Mesodermal cell (in vitro differentiated cells): ENCODE data around the gene DNAJC15.
A peak's percentile ranks its signal among the peaks of the same experiment; 100 is the strongest.
"Not testable (repeated sequence)": the region's sequence is repeated elsewhere in the genome, so short reads cannot be mapped to it uniquely, and the experiment has no call there.

Experiments used
- H3K27ac ChIP-seq: 2 replicates; pipeline ENCODE4 v1.7.0; 2013; ENCODE audit warnings: mild to moderate bottlenecking, low read depth, low read length, moderate library complexity; ENCODE audit not compliant: severe bottlenecking
- H3K36me3 ChIP-seq: 2 replicates; pipeline ENCODE4 v1.7.1; 2013; ENCODE audit warnings: mild to moderate bottlenecking, low read length, moderate library complexity; ENCODE audit not compliant: control insufficient read depth, insufficient read depth
- H3K4me1 ChIP-seq: one replicate; pipeline ENCODE4 v1.7.1; 2013; ENCODE audit warnings: mild to moderate bottlenecking, low read length; ENCODE audit not compliant: insufficient read depth, control insufficient read depth, poor library complexity, severe bottlenecking
- H3K4me3 ChIP-seq: 2 replicates; pipeline ENCODE4 v1.7.0; 2013; ENCODE audit warnings: low read length, control low read depth, mild to moderate bottlenecking; ENCODE audit not compliant: insufficient read depth, poor library complexity, severe bottlenecking; ENCODE audit errors: extremely low read depth
- H3K9me3 ChIP-seq: 2 replicates; pipeline ENCODE4 v1.7.1; 2013; ENCODE audit warnings: mild to moderate bottlenecking, low read length, moderate library complexity; ENCODE audit not compliant: control insufficient read depth
- WGBS, 2 experiments: methylation state at CpG; one replicate each; pipeline ENCODE4 v1.1.5; 2013; ENCODE audit warnings: missing lambda C conversion rate in 2 of 2; ENCODE audit not compliant: insufficient coverage in 2 of 2; 5-methylcytosine and 5-hydroxymethylcytosine counted together

Gene DNAJC15

GRCh38 chr13:43022934-43023288 lies 475 bp upstream of the DNAJC15 start:
- H3K4me1 ChIP-seq = peaks cover 13% of the 10 kb centered on the region
- peak overlapping the region; percentile 57 for H3K4me3 ChIP-seq
- H3K36me3 ChIP-seq = no peaks in the 10 kb centered on the region
- peak overlapping the region; percentile 81 for H3K27ac ChIP-seq
- 47 to 59% methylated on average over 4 to 9 of the region's 12 CpGs for WGBS, 2 experiments
- H3K9me3 ChIP-seq = peaks cover 3% of the 10 kb centered on the region

GRCh38 chr13:43026262-43026661 lies 2.9 kb downstream of the DNAJC15 start:
- no peak overlapping the region for H3K27ac ChIP-seq
- no peaks in the 10 kb centered on the region for H3K36me3 ChIP-seq

GRCh38 chr13:43030548-43030947 lies 7.2 kb downstream of the DNAJC15 start:
- Histone ChIP-seq H3K9me3 (peaks cover 4% of the 10 kb centered on the region), H3K27ac (no peak overlapping the region), H3K4me1 (no peaks in the 10 kb centered on the region), H3K36me3 (peaks cover 20% of the 10 kb centered on the region), H3K4me3 (no peak overlapping the region)
- WGBS, 2 experiments = 74 to 80% methylated on average over 2 of the region's 4 CpGs

More at GRCh38 chr13:43026262-43026661, 2.9 kb downstream of the DNAJC15 start:
- H3K4me1 ChIP-seq = no peaks in the 10 kb centered on the region
- peaks cover 3% of the 10 kb centered on the region for H3K9me3 ChIP-seq
- H3K4me3 ChIP-seq = no peak overlapping the region
- WGBS, 2 experiments = no CpG with 5 or more reads among the region's 2 CpGs

DNA sequence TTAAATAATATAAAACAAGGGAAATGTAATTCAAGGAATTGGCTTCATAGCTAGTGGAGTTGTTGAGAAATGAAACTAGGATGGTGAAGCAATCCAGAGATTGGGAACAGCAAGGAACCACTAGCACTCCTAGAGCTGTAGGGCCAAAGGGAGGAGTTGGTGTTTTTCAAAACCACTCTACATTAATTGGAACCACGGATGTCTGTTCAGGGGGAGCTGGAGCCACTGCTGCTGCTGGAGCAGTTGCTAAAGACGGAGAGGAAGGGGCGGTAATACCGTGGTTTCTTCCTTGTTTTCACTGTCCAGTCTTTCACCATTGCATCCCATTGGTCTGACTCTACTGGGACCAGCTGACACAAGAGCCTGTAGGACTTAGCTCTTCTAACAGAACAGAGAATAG lies 8.5 kb downstream of the DNAJC15 start:
- no peak overlapping the region for H3K27ac ChIP-seq
- H3K9me3 ChIP-seq = peaks cover 4% of the 10 kb centered on the region
- H3K4me3 ChIP-seq = no peak overlapping the region
- peaks cover 6% of the 10 kb centered on the region for H3K4me1 ChIP-seq
- peaks cover 26% of the 10 kb centered on the region for H3K36me3 ChIP-seq
- WGBS, 2 experiments = 88 to 93% methylated on average over 2 to 4 of the region's 4 CpGs

DNA sequence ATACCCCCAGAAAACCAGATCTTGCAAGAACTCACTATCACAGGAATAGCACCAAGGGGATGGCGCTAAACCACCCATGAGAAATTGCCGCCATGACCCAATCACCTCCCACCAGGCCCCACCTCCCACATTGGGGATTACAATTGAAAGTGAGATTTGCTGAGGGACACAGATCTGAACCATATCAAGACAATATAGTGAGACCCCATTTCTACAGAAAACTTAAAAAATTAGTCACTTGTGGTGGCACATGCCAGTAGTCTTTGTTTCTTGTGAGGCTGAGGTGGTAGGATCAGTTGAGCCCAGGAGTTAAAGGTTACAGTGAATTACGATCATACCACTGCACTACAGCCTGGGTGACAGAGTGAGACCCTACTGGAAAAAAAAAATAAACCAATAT lies 9.7 kb downstream of the DNAJC15 start:
- H3K9me3 ChIP-seq = peaks cover 4% of the 10 kb centered on the region
- no peak overlapping the region for H3K4me3 ChIP-seq
- H3K36me3 ChIP-seq = peaks cover 26% of the 10 kb centered on the region
- peaks cover 6% of the 10 kb centered on the region for H3K4me1 ChIP-seq
- no peak overlapping the region for H3K27ac ChIP-seq
- no CpG with 5 or more reads among the region's 3 CpGs for WGBS, 2 experiments

DNA sequence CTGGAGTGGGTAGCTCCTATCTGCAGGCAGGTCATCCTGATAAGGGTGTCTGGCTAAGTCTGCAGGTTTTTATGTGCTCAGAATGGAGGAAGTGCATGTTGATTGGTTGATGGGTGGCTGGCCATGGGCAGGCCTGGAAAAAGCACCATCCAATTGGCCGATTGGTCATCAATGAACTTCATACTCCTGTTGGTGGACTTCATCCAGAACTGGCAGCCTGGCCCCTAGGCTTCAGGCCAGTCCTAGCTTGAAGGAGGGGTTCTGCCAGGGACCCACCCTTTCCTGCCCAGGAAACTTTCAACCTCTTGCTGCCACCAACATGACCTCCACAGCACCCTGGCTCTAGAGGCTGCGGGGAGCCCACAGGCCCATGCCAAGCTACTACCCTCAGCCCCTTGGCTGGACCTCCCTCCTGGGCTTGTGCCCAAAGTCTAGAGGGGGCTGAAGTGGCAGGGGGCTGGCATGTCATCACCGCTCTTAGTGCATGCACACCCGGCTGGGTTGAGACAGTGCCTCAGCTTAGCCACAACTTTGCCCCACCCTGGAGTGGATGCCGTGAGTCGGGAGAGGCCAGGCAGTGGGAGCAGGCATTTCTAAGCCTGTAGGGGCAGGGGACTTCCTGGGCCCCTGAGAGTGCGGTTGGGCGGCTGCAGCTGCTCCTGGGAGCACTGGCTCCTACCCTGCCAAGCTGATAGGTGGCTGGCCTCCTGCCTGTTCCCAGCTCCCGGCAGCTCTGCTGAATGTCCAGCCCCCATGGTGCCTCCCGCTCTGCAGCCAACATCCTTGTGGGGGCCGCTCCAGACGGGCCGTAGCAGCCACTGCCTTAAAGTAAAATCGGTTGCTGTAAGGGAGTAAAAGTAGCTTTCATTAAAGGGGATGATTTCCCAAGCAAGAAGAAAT lies 13.2 kb downstream of the DNAJC15 start:
- Histone ChIP-seq H3K4me1 (peaks cover 6% of the 10 kb centered on the region), H3K27ac (no peak overlapping the region), H3K36me3 (peaks cover 29% of the 10 kb centered on the region), H3K4me3 (no peak overlapping the region), H3K9me3 (peaks cover 4% of the 10 kb centered on the region)
- 92 to 95% methylated on average over 9 to 13 of the region's 14 CpGs for WGBS, 2 experiments

DNA sequence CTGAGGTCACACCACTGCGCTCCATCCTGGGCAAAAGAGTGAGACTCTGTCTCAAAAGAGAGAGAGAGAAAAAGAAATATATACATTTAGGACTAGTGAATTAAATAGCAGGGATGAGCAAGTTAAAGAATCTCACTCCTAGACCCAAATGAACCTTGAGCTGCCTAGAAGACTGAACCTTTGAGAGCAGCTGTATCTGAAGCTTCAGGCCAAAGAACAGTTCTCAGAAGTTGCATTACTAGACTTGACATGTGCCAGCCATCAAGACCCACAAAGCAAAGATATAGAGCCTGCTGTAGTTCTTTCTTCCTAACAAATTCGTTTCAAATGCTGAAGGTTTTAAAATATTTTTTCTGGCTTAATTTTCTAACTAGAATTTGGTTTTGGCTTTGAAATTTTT lies 16.6 kb downstream of the DNAJC15 start:
- Histone ChIP-seq H3K36me3 (peaks cover 9% of the 10 kb centered on the region), H3K4me3 (no peak overlapping the region), H3K27ac (no peak overlapping the region), H3K9me3 (no peaks in the 10 kb centered on the region), H3K4me1 (peaks cover 13% of the 10 kb centered on the region)
- WGBS, 2 experiments = 100% methylated on average over 1 of the region's 2 CpGs; no CpG with 5 or more reads in 1 of the 2 experiments

GRCh38 chr13:43040581-43041368 lies 17.4 kb downstream of the DNAJC15 start:
- WGBS, 2 experiments = 87 to 90% methylated on average over 2 to 4 of the region's 13 CpGs
- H3K36me3 ChIP-seq, H3K9me3 ChIP-seq, H3K4me3 ChIP-seq, H3K27ac ChIP-seq: not testable (repeated sequence)
- peaks cover 13% of the 10 kb centered on the region for H3K4me1 ChIP-seq

GRCh38 chr13:43041369-43041921 lies 18.1 kb downstream of the DNAJC15 start:
- Histone ChIP-seq H3K4me3 (no peak overlapping the region), H3K36me3 (peaks cover 3% of the 10 kb centered on the region), H3K27ac (no peak overlapping the region), H3K4me1 (peaks cover 12% of the 10 kb centered on the region), H3K9me3 (no peaks in the 10 kb centered on the region)
- no CpG with 5 or more reads among the region's 1 CpG for WGBS, 2 experiments

DNA sequence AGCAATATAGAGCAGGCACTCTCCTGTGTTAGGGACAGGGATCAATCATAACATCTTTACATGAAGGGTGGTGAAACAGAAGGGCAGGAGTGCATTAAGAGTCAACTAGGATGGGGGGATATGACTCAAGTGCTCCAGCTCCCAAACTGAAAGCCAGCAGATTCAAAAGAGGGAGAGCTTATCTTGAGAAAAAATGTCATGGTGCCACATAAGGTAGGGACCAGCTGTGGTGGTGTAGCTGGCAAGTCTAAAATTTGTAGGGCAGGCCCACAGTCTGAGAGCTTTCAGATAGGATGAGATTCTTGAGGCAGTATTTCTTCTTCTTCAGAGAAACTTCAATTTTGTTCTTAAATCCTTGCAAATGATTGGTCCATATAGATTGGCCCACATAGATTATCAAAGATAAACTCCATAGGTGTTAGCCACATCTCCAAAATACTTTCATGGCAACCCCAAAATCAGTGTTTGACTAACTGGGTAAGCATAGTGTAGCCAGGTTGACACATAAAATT lies 19.1 kb downstream of the DNAJC15 start:
- Histone ChIP-seq H3K36me3 (peaks cover 7% of the 10 kb centered on the region), H3K27ac (no peak overlapping the region), H3K4me1 (peaks cover 8% of the 10 kb centered on the region), H3K4me3 (no peak overlapping the region), H3K9me3 (no peaks in the 10 kb centered on the region)
